ENCODE results near the gene IQSEC3. TPM values are rescaled to one million over a fixed set of nuclear protein-coding genes. Genes with fewer than 3 reads are reported as not detected.
"Not testable (repeated sequence)": the region's sequence is repeated elsewhere in the genome, so short reads cannot be mapped to it uniquely, and the experiment has no call there.

The IQSEC3 gene
- total RNA-seq, 1 experiment from 2014 or later: not detected

GRCh38 chr12:45991-46358, 20.6 kb upstream of the IQSEC3 start:
- H3K36me3 ChIP-seq (ENCODE audit: control insufficient read depth, insufficient read depth, low read length); CTCF ChIA-PET; H3K9me3 ChIP-seq (ENCODE audit: control insufficient read depth, insufficient read depth, low read depth, low read length); H3K27me3 ChIP-seq (ENCODE audit: control insufficient read depth, insufficient read depth, low read length); BruUV-seq (replicated peaks); H3K4me3 ChIP-seq (ENCODE audit: low read depth in 2 of 2, low read length in 2 of 2); H3K4me1 ChIP-seq (ENCODE audit: control insufficient read depth, insufficient read depth, low read length); POLR2A ChIA-PET; DNase-seq (ENCODE audit: low read depth, low spot score); H3K27ac ChIP-seq (ENCODE audit: low read length); in situ Hi-C loops (cut with HindIII; ENCODE audit: low pct_unique_long_range_greater_than_20kb, low sequenced_read_pairs); intact Hi-C loops (cut with micrococcal nuclease; ENCODE audit: unreplicated experiment): not testable (repeated sequence)
- peak; percentile 26; the same call in 1 of the 2 replicates for ATAC-seq

- DNase-seq (ENCODE audit: low read depth, low spot score); POLR2A ChIA-PET; H3K4me3 ChIP-seq (ENCODE audit: low read depth in 2 of 2, low read length in 2 of 2); BruUV-seq (replicated peaks); H3K27ac ChIP-seq (ENCODE audit: low read length); H3K36me3 ChIP-seq (ENCODE audit: control insufficient read depth, insufficient read depth, low read length); intact Hi-C loops (cut with micrococcal nuclease; ENCODE audit: unreplicated experiment); H3K27me3 ChIP-seq (ENCODE audit: control insufficient read depth, insufficient read depth, low read length); CTCF ChIA-PET; H3K4me1 ChIP-seq (ENCODE audit: control insufficient read depth, insufficient read depth, low read length); ATAC-seq; in situ Hi-C loops (cut with HindIII; ENCODE audit: low pct_unique_long_range_greater_than_20kb, low sequenced_read_pairs); H3K9me3 ChIP-seq (ENCODE audit: control insufficient read depth, insufficient read depth, low read depth, low read length): not testable (repeated sequence)
Measured at GRCh38 chr12:46542-46941, 20.0 kb upstream of the IQSEC3 start.

- H3K9me3 ChIP-seq (ENCODE audit: control insufficient read depth, insufficient read depth, low read depth, low read length); BruUV-seq (replicated peaks); ATAC-seq; POLR2A ChIA-PET; H3K27me3 ChIP-seq (ENCODE audit: control insufficient read depth, insufficient read depth, low read length); in situ Hi-C loops (cut with HindIII; ENCODE audit: low pct_unique_long_range_greater_than_20kb, low sequenced_read_pairs); CTCF ChIA-PET; H3K36me3 ChIP-seq (ENCODE audit: control insufficient read depth, insufficient read depth, low read length); DNase-seq (ENCODE audit: low read depth, low spot score); H3K4me3 ChIP-seq (ENCODE audit: low read depth in 2 of 2, low read length in 2 of 2); H3K27ac ChIP-seq (ENCODE audit: low read length); H3K4me1 ChIP-seq (ENCODE audit: control insufficient read depth, insufficient read depth, low read length); intact Hi-C loops (cut with micrococcal nuclease; ENCODE audit: unreplicated experiment): not testable (repeated sequence)
Measured at GRCh38 chr12:47699-48226, 18.8 kb upstream of the IQSEC3 start.

GRCh38 chr12:49149-49548, 17.4 kb upstream of the IQSEC3 start:
- DNase-seq (ENCODE audit: low read depth, low spot score); H3K36me3 ChIP-seq (ENCODE audit: control insufficient read depth, insufficient read depth, low read length); CTCF ChIA-PET; H3K9me3 ChIP-seq (ENCODE audit: control insufficient read depth, insufficient read depth, low read depth, low read length); H3K27ac ChIP-seq (ENCODE audit: low read length); ATAC-seq; H3K4me1 ChIP-seq (ENCODE audit: control insufficient read depth, insufficient read depth, low read length); H3K4me3 ChIP-seq (ENCODE audit: low read depth in 2 of 2, low read length in 2 of 2); POLR2A ChIA-PET; H3K27me3 ChIP-seq (ENCODE audit: control insufficient read depth, insufficient read depth, low read length); in situ Hi-C loops (cut with HindIII; ENCODE audit: low pct_unique_long_range_greater_than_20kb, low sequenced_read_pairs); BruUV-seq (replicated peaks); intact Hi-C loops (cut with micrococcal nuclease; ENCODE audit: unreplicated experiment): not testable (repeated sequence)

- intact Hi-C loops (cut with micrococcal nuclease; ENCODE audit: unreplicated experiment); CTCF ChIA-PET; H3K36me3 ChIP-seq (ENCODE audit: control insufficient read depth, insufficient read depth, low read length); H3K27ac ChIP-seq (ENCODE audit: low read length); H3K4me1 ChIP-seq (ENCODE audit: control insufficient read depth, insufficient read depth, low read length); H3K4me3 ChIP-seq (ENCODE audit: low read depth in 2 of 2, low read length in 2 of 2); H3K9me3 ChIP-seq (ENCODE audit: control insufficient read depth, insufficient read depth, low read depth, low read length); ATAC-seq; in situ Hi-C loops (cut with HindIII; ENCODE audit: low pct_unique_long_range_greater_than_20kb, low sequenced_read_pairs); POLR2A ChIA-PET; DNase-seq (ENCODE audit: low read depth, low spot score); BruUV-seq (replicated peaks): not testable (repeated sequence)
- H3K27me3 ChIP-seq (ENCODE audit: control insufficient read depth, insufficient read depth, low read length): peaks cover 18% of the 10 kb centered on the region
Measured at GRCh38 chr12:51087-51486, 15.5 kb upstream of the IQSEC3 start.

GRCh38 chr12:51962-52361, 14.6 kb upstream of the IQSEC3 start:
- BruUV-seq (replicated peaks): not testable (repeated sequence)

GRCh38 chr12:52902-53734, 13.4 kb upstream of the IQSEC3 start:
- CTCF ChIA-PET; H3K27ac ChIP-seq (ENCODE audit: low read length); H3K9me3 ChIP-seq (ENCODE audit: control insufficient read depth, insufficient read depth, low read depth, low read length); H3K4me3 ChIP-seq (ENCODE audit: low read depth in 2 of 2, low read length in 2 of 2); BruUV-seq (replicated peaks); DNase-seq (ENCODE audit: low read depth, low spot score); H3K36me3 ChIP-seq (ENCODE audit: control insufficient read depth, insufficient read depth, low read length); in situ Hi-C loops (cut with HindIII; ENCODE audit: low pct_unique_long_range_greater_than_20kb, low sequenced_read_pairs); intact Hi-C loops (cut with micrococcal nuclease; ENCODE audit: unreplicated experiment); POLR2A ChIA-PET; H3K4me1 ChIP-seq (ENCODE audit: control insufficient read depth, insufficient read depth, low read length); ATAC-seq: not testable (repeated sequence)
- peaks cover 34% of the 10 kb centered on the region for H3K27me3 ChIP-seq (ENCODE audit: control insufficient read depth, insufficient read depth, low read length)

More at GRCh38 chr12:51962-52361, 14.6 kb upstream of the IQSEC3 start:
- in situ Hi-C loops (cut with HindIII; ENCODE audit: low pct_unique_long_range_greater_than_20kb, low sequenced_read_pairs); POLR2A ChIA-PET; DNase-seq (ENCODE audit: low read depth, low spot score); H3K4me1 ChIP-seq (ENCODE audit: control insufficient read depth, insufficient read depth, low read length); H3K4me3 ChIP-seq (ENCODE audit: low read depth in 2 of 2, low read length in 2 of 2); H3K9me3 ChIP-seq (ENCODE audit: control insufficient read depth, insufficient read depth, low read depth, low read length); ATAC-seq; H3K36me3 ChIP-seq (ENCODE audit: control insufficient read depth, insufficient read depth, low read length); CTCF ChIA-PET; intact Hi-C loops (cut with micrococcal nuclease; ENCODE audit: unreplicated experiment); H3K27ac ChIP-seq (ENCODE audit: low read length): not testable (repeated sequence)
- H3K27me3 ChIP-seq (ENCODE audit: control insufficient read depth, insufficient read depth, low read length): peaks cover 25% of the 10 kb centered on the region
